H1 (cell line): ENCODE data around the gene CPLX1. TPM values are rescaled to one million over a fixed set of nuclear protein-coding genes. Genes with fewer than 3 reads are reported as not detected.

Source experiments
- CTCF ChIA-PET: fragments of 300-600 bp; sonication (Branson Sonifier 250); formaldehyde crosslinking; loops from one replicate; lab custom pipeline; 2021; ENCODE audit not compliant: partially characterized antibody; lab: Charles Lee
- POLR2A ChIA-PET: fragments of 300-600 bp; sonication (Branson Sonifier 250); formaldehyde crosslinking; loops from one replicate; lab custom pipeline; 2021; ENCODE audit warnings: inconsistent platforms; ENCODE audit not compliant: partially characterized antibody; lab: Charles Lee
- DNase-seq, 2 experiments: peaks; one replicate each; pipeline versions ENCODE4 v3.0.0 to v3.0.0-alpha.2; 2010 to 2022; ENCODE audit warnings: low spot score in 2 of 2, low read depth in 1 of 2, mixed read lengths in 1 of 2
- FAIRE-seq: peaks from 2 replicates; lab custom pipeline; 2011; peaks lifted over from hg19 to GRCh38; lab: Jason Lieb, UNC
- H2AFZ ChIP-seq: 2 replicates; pipeline ENCODE4 v1.8.1; 2012; ENCODE audit warnings: low read length, inconsistent platforms
- H2AK5ac ChIP-seq: 2 replicates; pipeline ENCODE4 v1.6.1; 2013; ENCODE audit warnings: low read depth, low read length
- H2BK120ac ChIP-seq: replicated peaks from 2 replicates; pipeline ENCODE3; 2013; ENCODE audit warnings: low read depth, low read length, inconsistent platforms
- H2BK12ac ChIP-seq: 2 replicates; pipeline ENCODE4 v1.6.1; 2013; ENCODE audit warnings: low read depth, low read length
- H2BK15ac ChIP-seq: 2 replicates; pipeline ENCODE4 v1.6.1; 2013; ENCODE audit warnings: low read length
- H2BK20ac ChIP-seq: 2 replicates; pipeline ENCODE4 v1.6.1; 2013; ENCODE audit warnings: low read length
- H2BK5ac ChIP-seq: 2 replicates; pipeline ENCODE4 v1.6.1; 2013; ENCODE audit warnings: low read depth, low read length
- H3K14ac ChIP-seq: 2 replicates; pipeline ENCODE4 v1.6.1; 2013; ENCODE audit warnings: inconsistent platforms; ENCODE audit not compliant: insufficient read length
- H3K18ac ChIP-seq: 2 replicates; pipeline ENCODE4 v1.6.1; 2013; ENCODE audit warnings: low read length; ENCODE audit errors: extremely low read depth
- H3K23ac ChIP-seq: 2 replicates; pipeline ENCODE4 v1.6.1; 2013; ENCODE audit warnings: inconsistent platforms; ENCODE audit not compliant: insufficient read length
- H3K23me2 ChIP-seq: 2 replicates; pipeline ENCODE4 v1.6.1; 2013; ENCODE audit warnings: low read depth, low read length
- H3K27ac ChIP-seq: 2 replicates; pipeline ENCODE4 v1.6.1; 2011; ENCODE audit warnings: low read depth, low read length, inconsistent platforms
- H3K27me3 ChIP-seq, 4 experiments: replicated peaks in 1 of 4; 1 replicate in 1 of 4; 2 replicates in 3 of 4; pipeline versions ENCODE4 v1.6.1 to v1.8.1; 2011 to 2013; ENCODE audit warnings: low read length in 3 of 4, mild to moderate bottlenecking in 3 of 4, inconsistent platforms in 2 of 4, mixed read lengths in 2 of 4, moderate library complexity in 1 of 4; ENCODE audit not compliant: control insufficient read depth in 3 of 4, insufficient read depth in 3 of 4; ENCODE audit errors: extremely low read depth in 1 of 4
- H3K36me3 ChIP-seq, 4 experiments: 2 replicates each; pipeline versions ENCODE4 v1.6.1 to v1.8.1; 2011 to 2013; ENCODE audit warnings: mild to moderate bottlenecking in 4 of 4, low read length in 3 of 4, moderate library complexity in 2 of 4, control low read depth in 1 of 4, inconsistent platforms in 1 of 4; ENCODE audit not compliant: insufficient read depth in 4 of 4, control insufficient read depth in 2 of 4
- H3K4ac ChIP-seq: replicated peaks from 2 replicates; pipeline ENCODE3; 2013; ENCODE audit warnings: low read length, low read depth, mixed read lengths, inconsistent platforms; ENCODE audit not compliant: insufficient read length
- H3K4me1 ChIP-seq, 4 experiments: replicated peaks in 1 of 4; 1 replicate in 1 of 4; 2 replicates in 3 of 4; pipeline versions ENCODE4 v1.6.1 to v1.8.1; 2011 to 2013; ENCODE audit warnings: low read length in 3 of 4, inconsistent platforms in 2 of 4, mixed read lengths in 1 of 4; ENCODE audit not compliant: insufficient read depth in 4 of 4, control insufficient read depth in 3 of 4
- H3K4me2 ChIP-seq, 2 experiments: 2 replicates each; pipeline versions ENCODE4 v1.6.1 to v1.8.1; 2011 to 2013; ENCODE audit warnings: low read depth in 2 of 2, low read length in 2 of 2, control low read depth in 1 of 2, inconsistent platforms in 1 of 2, mild to moderate bottlenecking in 1 of 2; ENCODE audit not compliant: insufficient read depth in 1 of 2
- H3K4me3 ChIP-seq, 4 experiments: fragments of 200-600, 300-600 bp in 1 of 4; sonication (generic), shearing (Covaris generic), sonication (Bioruptor Twin) in 1 of 4; 2 replicates each; pipeline versions ENCODE4 v1.5.1 to v1.8.1; 2011 to 2016; ENCODE audit warnings: low read length in 4 of 4, low read depth in 3 of 4, control low read depth in 2 of 4, inconsistent platforms in 2 of 4, mild to moderate bottlenecking in 2 of 4, mixed read lengths in 1 of 4, moderate library complexity in 1 of 4; ENCODE audit not compliant: insufficient read depth in 2 of 4; ENCODE audit errors: extremely low read depth in 1 of 4
- H3K56ac ChIP-seq: replicated peaks from 2 replicates; pipeline ENCODE3; 2013; ENCODE audit warnings: low read depth, mild to moderate bottlenecking, mixed read lengths, low read length, inconsistent platforms; ENCODE audit not compliant: insufficient read length
- H3K79me1 ChIP-seq: 2 replicates; pipeline ENCODE4 v1.6.1; 2013; ENCODE audit warnings: low read depth, low read length, control low read depth
- H3K79me2 ChIP-seq, 2 experiments: 2 replicates each; pipeline versions ENCODE4 v1.6.1 to v1.8.1; 2012 to 2013; ENCODE audit warnings: low read length in 2 of 2, mild to moderate bottlenecking in 2 of 2, inconsistent platforms in 1 of 2; ENCODE audit not compliant: insufficient read depth in 2 of 2, control insufficient read depth in 1 of 2
- H3K9ac ChIP-seq, 4 experiments: replicated peaks in 1 of 4; 1 replicate in 1 of 4; 2 replicates in 3 of 4; pipeline versions ENCODE4 v1.6.1 to v1.8.1; 2011 to 2013; ENCODE audit warnings: low read depth in 3 of 4, low read length in 3 of 4, control low read depth in 2 of 4, mild to moderate bottlenecking in 2 of 4, moderate library complexity in 2 of 4, inconsistent platforms in 1 of 4; ENCODE audit errors: extremely low read depth in 1 of 4
- H3K9me3 ChIP-seq, 2 experiments: 2 replicates each; pipeline versions ENCODE4 v1.6.1 to v1.8.1; 2012 to 2013; ENCODE audit warnings: mild to moderate bottlenecking in 2 of 2, moderate library complexity in 2 of 2, control low read depth in 1 of 2, inconsistent platforms in 1 of 2, low read depth in 1 of 2, low read length in 1 of 2, mixed read lengths in 1 of 2; ENCODE audit not compliant: insufficient read depth in 2 of 2
- H4K20me1 ChIP-seq, 2 experiments: replicated peaks in 1 of 2; 2 replicates each; pipeline versions ENCODE3 to v1.8.1; 2011 to 2013; ENCODE audit warnings: inconsistent platforms in 2 of 2, low read length in 2 of 2, mild to moderate bottlenecking in 1 of 2; ENCODE audit not compliant: insufficient read depth in 2 of 2, control insufficient read depth in 1 of 2
- H4K5ac ChIP-seq: 2 replicates; pipeline ENCODE4 v1.6.1; 2013; ENCODE audit warnings: low read length, low read depth, mixed read lengths, inconsistent platforms; ENCODE audit not compliant: insufficient read length
- H4K8ac ChIP-seq: 2 replicates; pipeline ENCODE4 v1.8.0; 2013; ENCODE audit warnings: mild to moderate bottlenecking, moderate library complexity, low read length, inconsistent platforms; ENCODE audit not compliant: insufficient read depth; ENCODE audit errors: extremely low read depth
- H4K91ac ChIP-seq: replicated peaks from 2 replicates; pipeline ENCODE3; 2013; ENCODE audit warnings: low read length, mixed read lengths, inconsistent platforms; ENCODE audit not compliant: insufficient read length
- BACH1 ChIP-seq: IDR thresholded peaks from 2 replicates; pipeline ENCODE4 v1.6.1; 2012; ENCODE audit warnings: low read length, improper control_type of control experiment
- CBX8 ChIP-seq: fragments of 300-800, 300-1000 bp; sonication (generic); IDR thresholded peaks from 2 replicates; pipeline ENCODE4 v1.7.1; 2016; ENCODE audit warnings: low read depth, low read length, borderline replicate concordance
- CTBP2 ChIP-seq: IDR thresholded peaks from 2 replicates; pipeline ENCODE4 v1.7.0; 2011; ENCODE audit warnings: borderline replicate concordance, mild to moderate bottlenecking, moderate library complexity, mixed read lengths, low read length; ENCODE audit not compliant: insufficient read depth, insufficient read length
- EZH2 ChIP-seq: fragments of 200-600 bp; sonication (generic); IDR thresholded peaks from 2 replicates; pipeline ENCODE4 v1.7.1; 2012; ENCODE audit warnings: low read depth, mild to moderate bottlenecking, moderate library complexity, low read length, inconsistent platforms; ENCODE audit not compliant: severe bottlenecking
- PHF8 ChIP-seq: fragments of 200-600 bp; sonication (generic); conservative IDR thresholded peaks from 2 replicates; pipeline ENCODE4 v1.7.1; 2012; ENCODE audit warnings: low read depth, mild to moderate bottlenecking, inconsistent platforms, low read length, moderate library complexity
- RAD21 ChIP-seq, 2 experiments: IDR thresholded peaks in 1 of 2; conservative IDR thresholded peaks in 1 of 2; 2 replicates each; pipeline ENCODE4 v1.6.1; 2011; ENCODE audit warnings: low read depth in 2 of 2, low read length in 2 of 2, improper control_type of control experiment in 1 of 2, inconsistent platforms in 1 of 2, mild to moderate bottlenecking in 1 of 2, moderate library complexity in 1 of 2
- RBBP5 ChIP-seq: IDR thresholded peaks from 2 replicates; pipeline ENCODE4 v1.7.1; 2012; ENCODE audit warnings: low read depth, mild to moderate bottlenecking, inconsistent platforms, low read length, moderate library complexity, borderline replicate concordance
- SP2 ChIP-seq: IDR thresholded peaks from 2 replicates; pipeline ENCODE4 v1.6.1; 2012; ENCODE audit warnings: mild to moderate bottlenecking, low read length, inconsistent platforms
- SRF ChIP-seq: IDR thresholded peaks from 2 replicates; pipeline ENCODE4 v1.6.1; 2011; ENCODE audit warnings: mild to moderate bottlenecking, low read depth, low read length, moderate library complexity
- YY1 ChIP-seq: IDR thresholded peaks from 2 replicates; pipeline ENCODE4 v1.6.1; 2011; ENCODE audit warnings: low read depth, mild to moderate bottlenecking, low read length
- WGBS, 2 experiments: shearing (Covaris generic) in 1 of 2; methylation state at CpG; one replicate each; pipeline versions ENCODE4 v1.1.6 to v1.1.7; 2013 to 2015; ENCODE audit warnings: low lambda C conversion rate in 2 of 2, mixed read lengths in 2 of 2, inconsistent platforms in 1 of 2, low coverage in 1 of 2, missing lambda C conversion rate in 1 of 2; ENCODE audit not compliant: insufficient replicate concordance in 2 of 2, insufficient coverage in 1 of 2, insufficient read length in 1 of 2; ENCODE audit errors: extremely low coverage in 1 of 2, missing lambda C conversion rate in 1 of 2; 5-methylcytosine and 5-hydroxymethylcytosine counted together
- polyA plus RNA-seq, 7 experiments: library from polyadenylated mRNA; depleted of rRNA in 3 of 7; stranded (reverse) in 5 of 7; unstranded in 2 of 7; fragments of >200 nt in 5 of 7; fragments of 200-250 nt in 2 of 7; gene quantifications; 1 replicate in 5 of 7; 2 replicates in 1 of 7; 4 replicates in 1 of 7; pipeline versions ENCODE4 v1.2.1 to v1.2.3, GENCODE V29; 2011 to 2013; ENCODE audit warnings: missing spikeins in 2 of 7, mixed read lengths in 2 of 7
- total RNA-seq: library from RNA; stranded (reverse); fragmentation: NEBNext Ultra II Directional; extraction: Animal tissue kit (Norgen Biotek cat#: 25700); gene quantifications from 2 replicates; pipeline ENCODE4 v1.2.1, GENCODE V29; 2021
- TF ChIP-seq, protein P1 (sequence below): IDR thresholded peaks from 2 replicates; pipeline ENCODE4 v1.6.1; 2011; ENCODE audit warnings: low read length, improper control_type of control experiment
- TF ChIP-seq, protein P2 (sequence below): IDR thresholded peaks from 2 replicates; pipeline ENCODE4 v1.6.1; 2011; ENCODE audit warnings: low read depth, mild to moderate bottlenecking, low read length; ENCODE audit not compliant: insufficient read depth

The CPLX1 gene
- total and polyA plus RNA-seq, 2 of the 8 experiments (the other 6 are each of a cell fraction or from before 2014, with no cell fraction given): 0.32 to 0.56 TPM

DNA sequence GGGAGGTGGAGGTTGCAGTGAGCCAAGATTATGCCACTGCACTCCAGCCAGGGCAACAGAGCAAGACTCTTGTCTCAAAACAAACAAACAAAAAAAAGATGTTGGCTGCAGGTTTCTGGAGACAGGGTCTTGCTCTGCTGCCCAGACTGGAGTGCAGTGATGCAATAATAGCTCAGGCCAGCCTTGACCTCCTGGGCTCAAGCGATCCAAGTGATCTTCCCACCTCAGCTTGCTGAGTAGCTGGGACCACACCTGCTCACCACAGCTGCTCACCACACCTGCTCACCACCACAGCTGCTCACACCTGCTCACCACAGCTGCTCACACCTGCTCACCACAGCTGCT is 29.9 kb upstream of the CPLX1 start:
- CTCF ChIA-PET: interaction anchor here (1.1 to 2.8 kb wide), 3 partner anchors 10 to 113 kb away, joined by 4 to 10 read pairs (median 6); no protein-coding TSS in a partner anchor
- TF ChIP-seq BACH1 (no peak), SP2 (no peak), PHF8 (no peak), YY1 (no peak), CBX8 (no peak), RBBP5 (no peak), CTBP2 (no peak), EZH2 (no peak), RAD21 (IDR thresholded peaks at IDR 0.05 in 1 of 2, conservative IDR thresholded peaks at IDR 0.05 in 1 of 2; ENCODE audit: low read depth in 2 of 2, low read length in 2 of 2) (no peak), SRF (no peak)
- TF ChIP-seq, protein P1, sequence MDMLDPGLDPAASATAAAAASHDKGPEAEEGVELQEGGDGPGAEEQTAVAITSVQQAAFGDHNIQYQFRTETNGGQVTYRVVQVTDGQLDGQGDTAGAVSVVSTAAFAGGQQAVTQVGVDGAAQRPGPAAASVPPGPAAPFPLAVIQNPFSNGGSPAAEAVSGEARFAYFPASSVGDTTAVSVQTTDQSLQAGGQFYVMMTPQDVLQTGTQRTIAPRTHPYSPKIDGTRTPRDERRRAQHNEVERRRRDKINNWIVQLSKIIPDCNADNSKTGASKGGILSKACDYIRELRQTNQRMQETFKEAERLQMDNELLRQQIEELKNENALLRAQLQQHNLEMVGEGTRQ: no peak
- TF ChIP-seq, protein P2, sequence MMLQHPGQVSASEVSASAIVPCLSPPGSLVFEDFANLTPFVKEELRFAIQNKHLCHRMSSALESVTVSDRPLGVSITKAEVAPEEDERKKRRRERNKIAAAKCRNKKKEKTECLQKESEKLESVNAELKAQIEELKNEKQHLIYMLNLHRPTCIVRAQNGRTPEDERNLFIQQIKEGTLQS: no peak

More for the DNA sequence above, 29.9 kb upstream of the CPLX1 start:
- Histone ChIP-seq H2BK5ac (0 out of 2 replicates have a peak overlapping the region, but pooled peaks have one; percentile 24), H4K5ac (no peak overlapping the region), H4K20me1 (peaks cover 0 to 5% of the 10 kb centered on the region in 2 experiments), H3K4me2 (no peak overlapping the region), H3K79me1 (no peaks in the 10 kb centered on the region), H3K56ac (no peak overlapping the region), H3K27me3 (no peaks in the 10 kb centered on the region), H3K4me3 (no peak overlapping the region), H3K14ac (no peak overlapping the region), H2AK5ac (no peak overlapping the region), H4K8ac (no peak overlapping the region), H2BK12ac (no peak overlapping the region), H2BK120ac (no peak overlapping the region), H3K4ac (no peak overlapping the region), H3K23ac (no peak overlapping the region), H3K4me1 (no peaks in the 10 kb centered on the region), H2BK15ac (no peak overlapping the region), H2BK20ac (no peak overlapping the region), H3K9ac (no peak overlapping the region), H3K23me2 (no peaks in the 10 kb centered on the region), H3K18ac (no peak overlapping the region), H3K27ac (no peak overlapping the region), H2AFZ (no peak overlapping the region), H3K9me3 (no peaks in the 10 kb centered on the region), H4K91ac (no peak overlapping the region), H3K36me3 (peaks cover 5 to 17% (median 12%) of the 10 kb centered on the region in 4 experiments; a peak in 6 of 8 replicates), H3K79me2 (no peaks in the 10 kb centered on the region)
- no peak for DNase-seq
- FAIRE-seq: no peak
- WGBS, 2 experiments: 71% methylated on average over 1 of the region's 1 CpG; no CpG with 5 or more reads in 1 of the 2 experiments
- POLR2A ChIA-PET: interaction anchor here (0.7 to 1.2 kb wide), 3 partner anchors 30 to 176 kb away, joined by 3 to 5 read pairs (median 4); no protein-coding TSS in a partner anchor
